PC-9 (cell line): Measurements from ENCODE around the gene KLHDC4. TPM values are rescaled to one million over a fixed set of nuclear protein-coding genes. Genes with fewer than 3 reads are reported as not detected.

Source experiments
- BruUV-seq: library from RNA; stranded (reverse); fragments of 400-500 nt; replicated peaks from 2 replicates; lab custom pipeline; 2021; lab: Mats Ljungman, UMichigan
- CTCF ChIA-PET: fragments of 300-600 bp; sonication (Branson Sonifier 250); formaldehyde crosslinking; loops from one replicate; lab custom pipeline; 2022; ENCODE audit warnings: antibody characterized with exemption; lab: Charles Lee
- POLR2A ChIA-PET: fragments of 300-600 bp; sonication (Branson Sonifier 250); formaldehyde crosslinking; loops from one replicate; lab custom pipeline; 2022; ENCODE audit warnings: antibody characterized with exemption; ENCODE audit not compliant: unreplicated experiment; lab: Charles Lee
- DNase-seq, 2 experiments: peaks; one replicate each; pipeline versions ENCODE4 v3.0.0 to v3.0.0-alpha.2; 2015 to 2022; ENCODE audit warnings: mixed read lengths in 1 of 2
- H2AFZ ChIP-seq: fragments of 200-600 bp; sonication (generic); 2 replicates; pipeline ENCODE4 v1.8.1; 2017; ENCODE audit warnings: antibody characterized with exemption
- H3F3A ChIP-seq: fragments of 200-600 bp; sonication (generic); 2 replicates; pipeline ENCODE4 v1.8.1; 2017; ENCODE audit warnings: antibody characterized with exemption, mild to moderate bottlenecking, low read depth; ENCODE audit not compliant: insufficient read depth
- H3K27ac ChIP-seq: fragments of 200-600 bp; sonication (generic); 2 replicates; pipeline ENCODE4 v1.6.1; 2016; ENCODE audit warnings: mixed run types
- H3K27me3 ChIP-seq: fragments of 200-600 bp; sonication (generic); 2 replicates; pipeline ENCODE4 v1.6.1; 2016; ENCODE audit warnings: low read depth, mixed run types; ENCODE audit not compliant: insufficient read depth
- H3K36me3 ChIP-seq: fragments of 200-600 bp; sonication (generic); 2 replicates; pipeline ENCODE4 v1.6.1; 2016; ENCODE audit warnings: low read depth, mixed run types
- H3K4me1 ChIP-seq: fragments of 200-600 bp; sonication (generic); replicated peaks from 2 replicates; pipeline ENCODE4 v1.6.1; 2016; ENCODE audit warnings: mixed run types; ENCODE audit not compliant: insufficient read depth
- H3K4me2 ChIP-seq: fragments of 200-600 bp; sonication (generic); 2 replicates; pipeline ENCODE4 v1.6.1; 2017; ENCODE audit warnings: mixed run types
- H3K4me3 ChIP-seq: fragments of 200-600 bp; sonication (generic); 2 replicates; pipeline ENCODE4 v1.6.1; 2016; ENCODE audit warnings: mixed run types
- H3K79me2 ChIP-seq: fragments of 200-600 bp; sonication (generic); 2 replicates; pipeline ENCODE4 v1.6.1; 2017; ENCODE audit warnings: low read depth, mixed run types
- H3K9me2 ChIP-seq: fragments of 200-600 bp; sonication (generic); 2 replicates; pipeline ENCODE4 v1.8.1; 2017; ENCODE audit warnings: mild to moderate bottlenecking; ENCODE audit not compliant: insufficient read depth
- H3K9me3 ChIP-seq: fragments of 200-600 bp; sonication (generic); 2 replicates; pipeline ENCODE4 v1.8.1; 2016; ENCODE audit warnings: low read depth; ENCODE audit not compliant: insufficient read depth
- H4K20me1 ChIP-seq: fragments of 200-600 bp; sonication (generic); 2 replicates; pipeline ENCODE4 v1.8.1; 2017; ENCODE audit not compliant: insufficient read depth
- CTCF ChIP-seq: fragments of 200-600 bp; sonication (generic); conservative IDR thresholded peaks from 2 replicates; pipeline ENCODE4 v1.6.1; 2017; ENCODE audit warnings: mixed run types, antibody characterized with exemption, mild to moderate bottlenecking, moderate library complexity
- EZH2 ChIP-seq: fragments of 200-600 bp; sonication (generic); IDR thresholded peaks from 2 replicates; pipeline ENCODE4 v1.8.0; 2017; ENCODE audit warnings: antibody characterized with exemption, low read depth
- intact Hi-C: fragments of 100-400 bp; cut with micrococcal nuclease; formaldehyde crosslinking; loops from one replicate; pipeline ENCODE4 v1.10.0; 2022; ENCODE audit not compliant: unreplicated experiment
- total RNA-seq: library from RNA; stranded (reverse); gene quantifications from 2 replicates; pipeline ENCODE4 v1.2.3, GENCODE V29; 2021

The KLHDC4 gene
- total RNA-seq, 1 experiment from 2014 or later: 66.5 TPM

- Histone ChIP-seq H3K4me3 (no peak overlapping the region), H4K20me1 (peaks cover 12% of the 10 kb centered on the region), H3K27ac (no peak overlapping the region), H2AFZ (no peak overlapping the region), H3K36me3 (peaks cover 8% of the 10 kb centered on the region; the same call in 1 of the 2 replicates), H3K4me2 (no peak overlapping the region), H3K79me2 (no peaks in the 10 kb centered on the region), H3K9me2 (no peaks in the 10 kb centered on the region), H3K9me3 (no peaks in the 10 kb centered on the region), H3K27me3 (no peaks in the 10 kb centered on the region), H3K4me1 (no peaks in the 10 kb centered on the region), H3F3A (no peaks in the 10 kb centered on the region)
- BruUV-seq: no TSS peak
- POLR2A ChIA-PET: no interaction called here
- TF ChIP-seq EZH2 (no peak), CTCF (no peak)
- intact Hi-C loops: no loop called here
- CTCF ChIA-PET: no interaction called here
- no peak for DNase-seq
Observed at GRCh38 chr16:87741700-87742415, 23.9 kb downstream of the KLHDC4 start.

GRCh38 chr16:87740909-87741424 lies 24.8 kb downstream of the KLHDC4 start:
- H3K79me2 ChIP-seq: no peaks in the 10 kb centered on the region
- no peak overlapping the region for H2AFZ ChIP-seq
- no peak overlapping the region for H3K4me2 ChIP-seq
- H4K20me1 ChIP-seq: peaks cover 19% of the 10 kb centered on the region
- no TSS peak for BruUV-seq
- H3K27me3 ChIP-seq: no peaks in the 10 kb centered on the region
- DNase-seq: no peak
- H3K9me2 ChIP-seq: no peaks in the 10 kb centered on the region
- no peak for TF ChIP-seq CTCF
- TF ChIP-seq EZH2: no peak
- ChIA-PET CTCF (no interaction called here), POLR2A (no interaction called here)
- no peaks in the 10 kb centered on the region for H3F3A ChIP-seq
- no peak overlapping the region for H3K27ac ChIP-seq
- intact Hi-C loops: no loop called here
- H3K4me1 ChIP-seq: no peaks in the 10 kb centered on the region
- H3K36me3 ChIP-seq: no peaks in the 10 kb centered on the region; the same call in 1 of the 2 replicates
- H3K4me3 ChIP-seq: no peak overlapping the region
- H3K9me3 ChIP-seq: no peaks in the 10 kb centered on the region

- no peaks in the 10 kb centered on the region for H3K9me2 ChIP-seq
- H3K4me1 ChIP-seq: no peaks in the 10 kb centered on the region
- no peak for DNase-seq
- H3K36me3 ChIP-seq: no peaks in the 10 kb centered on the region; the same call in 1 of the 2 replicates
- no peaks in the 10 kb centered on the region for H3K79me2 ChIP-seq
- no peak for TF ChIP-seq CTCF
- no peak for TF ChIP-seq EZH2
- intact Hi-C loops: no loop called here
- H3K4me3 ChIP-seq: no peak overlapping the region
- ChIA-PET CTCF (no interaction called here), POLR2A (no interaction called here)
- H3K4me2 ChIP-seq: no peak overlapping the region
- no peaks in the 10 kb centered on the region for H3K27me3 ChIP-seq
- H3K27ac ChIP-seq: no peak overlapping the region
- peaks cover 24% of the 10 kb centered on the region for H4K20me1 ChIP-seq
- H3F3A ChIP-seq: no peaks in the 10 kb centered on the region
- H2AFZ ChIP-seq: no peak overlapping the region
- H3K9me3 ChIP-seq: no peaks in the 10 kb centered on the region
- no TSS peak for BruUV-seq
Observed at GRCh38 chr16:87740441-87740840, 25.3 kb downstream of the KLHDC4 start.
